ENCODE measurements around the gene GCHFR. TPM values are rescaled to one million over a fixed set of nuclear protein-coding genes. Genes with fewer than 3 reads are reported as not detected.

Gene GCHFR
- total RNA-seq, 4 donors from 2014 or later: 22.5 to 58.5 (median 46.5) TPM

DNA sequence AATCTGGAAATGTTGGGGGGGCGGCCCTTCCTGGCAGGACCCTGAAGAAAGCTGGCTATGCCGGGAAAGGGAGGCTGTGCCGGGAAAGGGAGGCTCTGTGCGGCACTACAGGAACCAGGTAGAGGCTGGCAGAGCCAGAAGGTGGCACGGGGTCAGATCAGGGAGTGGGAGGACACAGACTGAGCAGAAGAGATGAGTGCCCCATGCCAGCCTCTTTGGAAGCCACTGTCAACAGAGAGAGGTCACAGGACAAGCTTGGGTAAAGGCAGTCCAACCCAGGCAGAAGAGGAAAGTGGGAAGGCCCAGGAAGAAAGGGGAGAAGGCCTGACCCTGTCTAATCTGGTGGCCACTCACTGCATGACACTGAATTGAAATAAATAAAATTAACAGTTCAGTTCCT lies 7.4 kb downstream of the GCHFR start:
- Histone ChIP-seq H3K9me3 (no peaks in the 10 kb centered on the region), H3K27ac (peak overlapping the region in 1 of 4 donors; percentile 88), H3K27me3 (no peaks in the 10 kb centered on the region), H3K4me3 (no peak overlapping the region), H3K4me1 (peaks cover 13 to 37% (median 33%) of the 10 kb centered on the region in 4 donors), H3K36me3 (peaks cover 0 to 22% (median 10%) of the 10 kb centered on the region in 4 donors)
- TF ChIP-seq, protein P1, sequence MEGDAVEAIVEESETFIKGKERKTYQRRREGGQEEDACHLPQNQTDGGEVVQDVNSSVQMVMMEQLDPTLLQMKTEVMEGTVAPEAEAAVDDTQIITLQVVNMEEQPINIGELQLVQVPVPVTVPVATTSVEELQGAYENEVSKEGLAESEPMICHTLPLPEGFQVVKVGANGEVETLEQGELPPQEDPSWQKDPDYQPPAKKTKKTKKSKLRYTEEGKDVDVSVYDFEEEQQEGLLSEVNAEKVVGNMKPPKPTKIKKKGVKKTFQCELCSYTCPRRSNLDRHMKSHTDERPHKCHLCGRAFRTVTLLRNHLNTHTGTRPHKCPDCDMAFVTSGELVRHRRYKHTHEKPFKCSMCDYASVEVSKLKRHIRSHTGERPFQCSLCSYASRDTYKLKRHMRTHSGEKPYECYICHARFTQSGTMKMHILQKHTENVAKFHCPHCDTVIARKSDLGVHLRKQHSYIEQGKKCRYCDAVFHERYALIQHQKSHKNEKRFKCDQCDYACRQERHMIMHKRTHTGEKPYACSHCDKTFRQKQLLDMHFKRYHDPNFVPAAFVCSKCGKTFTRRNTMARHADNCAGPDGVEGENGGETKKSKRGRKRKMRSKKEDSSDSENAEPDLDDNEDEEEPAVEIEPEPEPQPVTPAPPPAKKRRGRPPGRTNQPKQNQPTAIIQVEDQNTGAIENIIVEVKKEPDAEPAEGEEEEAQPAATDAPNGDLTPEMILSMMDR (IDR thresholded peaks at IDR 0.05): no peak
- no peak for TF ChIP-seq EP300 (IDR thresholded peaks at IDR 0.05; ENCODE audit: low read depth)
- no peak for TF ChIP-seq POLR2AphosphoS5 (IDR thresholded peaks at IDR 0.05)
- no peak for TF ChIP-seq POLR2A (IDR thresholded peaks at IDR 0.05)
- in situ Hi-C loops (cut with MboI; ENCODE audit: low pct_ligation_motif_present in 1 of 4, low pct_unique_long_range_greater_than_20kb in 1 of 4, low sequenced_read_pairs in 3 of 4): loop anchor here in 3 of 4 donors (10.0 to 25.0 kb wide), 3 partner anchors 76 to 184 kb away; partner anchors contain the start of genes KNL1 (in 1 of the 3) and RAD51 (in 1 of the 3)
- no peak for DNase-seq
- 91 to 100% methylated on average over 3 to 5 of the region's 5 CpGs for WGBS, 2 donors (ENCODE audit: low coverage in 1 of 2)
- intact Hi-C loops (cut with DNase I; ENCODE audit: low total_unique reads): no loop called here

DNA sequence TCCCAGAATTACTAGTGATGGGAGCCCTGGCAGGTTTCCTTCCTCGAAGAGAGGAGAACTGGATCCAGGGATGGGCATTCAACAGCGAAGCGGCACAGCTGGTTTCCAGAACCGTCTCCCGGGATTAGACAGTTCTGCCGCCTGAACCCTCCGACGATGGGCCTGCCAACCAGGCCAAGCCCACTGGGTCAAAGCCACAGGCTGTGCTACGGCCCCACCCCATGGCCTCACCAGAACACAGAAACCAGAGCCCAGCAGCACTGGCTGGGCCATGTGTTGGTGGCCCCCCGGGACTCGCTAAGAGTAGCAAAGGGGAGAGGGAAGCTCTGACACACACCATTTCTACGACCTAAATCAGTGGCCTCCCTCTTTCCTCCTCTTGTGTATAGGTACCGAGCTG lies 8.1 kb downstream of the GCHFR start:
- H3K4me3 ChIP-seq: no peak overlapping the region
- intact Hi-C loops (cut with DNase I; ENCODE audit: low total_unique reads) (no loop called here), in situ Hi-C loops (cut with MboI; ENCODE audit: low pct_ligation_motif_present in 1 of 4, low pct_unique_long_range_greater_than_20kb in 1 of 4, low sequenced_read_pairs in 3 of 4) (loop anchor here in 3 of 4 donors (10.0 to 25.0 kb wide), 3 partner anchors 77 to 185 kb away; partner anchors contain the start of genes KNL1 (in 1 of the 3) and RAD51 (in 1 of the 3))
- TF ChIP-seq POLR2A (IDR thresholded peaks at IDR 0.05) (no peak), POLR2AphosphoS5 (IDR thresholded peaks at IDR 0.05) (no peak)
- TF ChIP-seq, protein P1 (IDR thresholded peaks at IDR 0.05): no peak
- peaks cover 13 to 37% (median 33%) of the 10 kb centered on the region in 4 donors for H3K4me1 ChIP-seq
- peaks cover 0 to 23% (median 11%) of the 10 kb centered on the region in 4 donors for H3K36me3 ChIP-seq
- no peaks in the 10 kb centered on the region for H3K9me3 ChIP-seq
- 91% methylated on average over 13 of the region's 13 CpGs; no CpG with 5 or more reads in 1 of the 2 donors for WGBS, 2 donors (ENCODE audit: low coverage in 1 of 2)
- H3K27ac ChIP-seq: no peak overlapping the region
- DNase-seq: no peak
- H3K27me3 ChIP-seq: no peaks in the 10 kb centered on the region

- Histone ChIP-seq H3K4me3 (no peak overlapping the region), H3K27me3 (no peaks in the 10 kb centered on the region), H3K4me1 (peaks cover 13 to 27% (median 24%) of the 10 kb centered on the region in 4 donors), H3K27ac (no peak overlapping the region), H3K9me3 (no peaks in the 10 kb centered on the region), H3K36me3 (peaks cover 0 to 38% (median 11%) of the 10 kb centered on the region in 4 donors)
- in situ Hi-C loops (cut with MboI; ENCODE audit: low pct_ligation_motif_present in 1 of 4, low pct_unique_long_range_greater_than_20kb in 1 of 4, low sequenced_read_pairs in 3 of 4): loop anchor here in 3 of 4 donors (10.0 to 25.0 kb wide), 3 partner anchors 79 to 186 kb away; partner anchors contain the start of genes KNL1 (in 1 of the 3) and RAD51 (in 1 of the 3)
- no peak for TF ChIP-seq EP300 (IDR thresholded peaks at IDR 0.05; ENCODE audit: low read depth)
- TF ChIP-seq, protein P1 (IDR thresholded peaks at IDR 0.05): no peak
- no peak for TF ChIP-seq POLR2A (IDR thresholded peaks at IDR 0.05)
- TF ChIP-seq POLR2AphosphoS5 (IDR thresholded peaks at IDR 0.05): no peak
- intact Hi-C loops (cut with DNase I; ENCODE audit: low total_unique reads): no loop called here
- DNase-seq: no peak
- 83% methylated on average over 4 of the region's 8 CpGs; no CpG with 5 or more reads in 1 of the 2 donors for WGBS, 2 donors (ENCODE audit: low coverage in 1 of 2)
Measured at GRCh38 chr15:40773496-40773895, 9.6 kb downstream of the GCHFR start.

GRCh38 chr15:40773902-40774301 lies 10.0 kb downstream of the GCHFR start:
- H3K4me3 ChIP-seq: no peak overlapping the region
- intact Hi-C loops (cut with DNase I; ENCODE audit: low total_unique reads) (no loop called here), in situ Hi-C loops (cut with MboI; ENCODE audit: low pct_ligation_motif_present in 1 of 4, low pct_unique_long_range_greater_than_20kb in 1 of 4, low sequenced_read_pairs in 3 of 4) (loop anchor here in 3 of 4 donors (10.0 to 25.0 kb wide), 3 partner anchors 79 to 187 kb away; partner anchors contain the start of genes KNL1 (in 1 of the 3) and RAD51 (in 1 of the 3))
- DNase-seq: no peak
- no peak overlapping the region for H3K27ac ChIP-seq
- H3K9me3 ChIP-seq: no peaks in the 10 kb centered on the region
- peaks cover 0 to 42% (median 11%) of the 10 kb centered on the region in 4 donors for H3K36me3 ChIP-seq
- TF ChIP-seq, protein P1 (IDR thresholded peaks at IDR 0.05): no peak
- TF ChIP-seq POLR2A (IDR thresholded peaks at IDR 0.05) (no peak), EP300 (IDR thresholded peaks at IDR 0.05; ENCODE audit: low read depth) (no peak), POLR2AphosphoS5 (IDR thresholded peaks at IDR 0.05) (no peak)
- H3K4me1 ChIP-seq: peaks cover 10 to 23% (median 20%) of the 10 kb centered on the region in 4 donors
- no peaks in the 10 kb centered on the region for H3K27me3 ChIP-seq
- WGBS, 2 donors (ENCODE audit: low coverage in 1 of 2): 87% methylated on average over 6 of the region's 6 CpGs; no CpG with 5 or more reads in 1 of the 2 donors

Measured in transverse colon (tissue), 4 donors.